Activated CD4-positive, alpha-beta T cell treated with anti-CD3 and anti-CD28 coated beads, Interleukin-2, amount 50 U/mL, for 24 hours (primary cell): ENCODE data around the gene GRID2IP.
"Not testable (repeated sequence)": the region's sequence is repeated elsewhere in the genome, so short reads cannot be mapped to it uniquely, and the experiment has no call there.

Experiments used
- DNase-seq, 2 donors: peaks; one replicate each; pipeline ENCODE4 v3.0.0-alpha.2; 2020; ENCODE audit warnings: low read depth in 1 of 2, low spot score in 1 of 2

The GRID2IP gene

GRCh38 chr7:6551016-6551511, at the start of gene GRID2IP:
Gene GRID2IP, minus strand, starts transcription at chr7:6551461. Its CDS starts 25 bp downstream, at chr7:6551436.
- no peak for DNase-seq

DNA sequence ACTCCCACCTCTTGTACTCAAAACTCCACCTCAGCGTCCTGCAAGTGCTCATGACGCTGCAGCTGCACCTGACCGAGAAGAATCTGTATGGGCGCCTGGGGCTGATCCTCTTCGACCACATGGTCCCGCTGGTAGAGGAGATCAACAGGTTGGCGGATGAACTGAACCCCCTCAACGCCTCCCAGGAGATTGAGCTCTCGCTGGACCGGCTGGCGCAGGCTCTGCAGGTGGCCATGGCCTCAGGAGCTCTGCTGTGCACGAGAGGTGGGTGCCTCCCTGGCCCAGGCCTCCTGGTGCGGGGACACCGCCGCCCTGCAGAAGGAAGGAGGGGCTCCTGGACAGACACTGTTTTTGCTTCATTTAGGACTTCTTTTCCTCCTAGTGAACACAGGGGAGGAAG, 48.8 kb upstream of the GRID2IP start:
- DNase-seq, result no peak

DNA sequence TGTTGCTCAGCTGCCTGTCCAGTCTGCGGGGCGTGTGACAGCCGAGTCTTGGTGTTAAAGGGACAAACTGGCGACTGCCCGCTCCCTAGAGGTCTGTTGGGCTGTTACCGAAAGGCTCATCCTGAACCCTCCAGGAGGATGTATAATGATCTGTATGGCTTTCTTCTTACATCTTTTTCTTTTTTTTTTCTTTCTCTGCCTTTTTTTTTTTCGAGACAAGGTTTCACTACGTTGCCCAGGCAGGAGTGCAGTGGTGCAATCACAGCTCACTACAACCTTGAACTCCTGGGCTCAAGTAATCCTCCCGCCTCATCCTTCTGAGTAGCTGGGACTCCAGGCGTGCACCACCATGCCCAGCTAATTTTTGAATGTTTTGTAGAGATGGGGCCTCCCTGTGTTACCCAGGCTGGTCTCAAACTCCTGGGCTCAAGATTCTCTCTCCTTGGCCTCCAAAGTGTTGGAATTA, 39.4 kb upstream of the GRID2IP start:
- no peak for DNase-seq

DNA sequence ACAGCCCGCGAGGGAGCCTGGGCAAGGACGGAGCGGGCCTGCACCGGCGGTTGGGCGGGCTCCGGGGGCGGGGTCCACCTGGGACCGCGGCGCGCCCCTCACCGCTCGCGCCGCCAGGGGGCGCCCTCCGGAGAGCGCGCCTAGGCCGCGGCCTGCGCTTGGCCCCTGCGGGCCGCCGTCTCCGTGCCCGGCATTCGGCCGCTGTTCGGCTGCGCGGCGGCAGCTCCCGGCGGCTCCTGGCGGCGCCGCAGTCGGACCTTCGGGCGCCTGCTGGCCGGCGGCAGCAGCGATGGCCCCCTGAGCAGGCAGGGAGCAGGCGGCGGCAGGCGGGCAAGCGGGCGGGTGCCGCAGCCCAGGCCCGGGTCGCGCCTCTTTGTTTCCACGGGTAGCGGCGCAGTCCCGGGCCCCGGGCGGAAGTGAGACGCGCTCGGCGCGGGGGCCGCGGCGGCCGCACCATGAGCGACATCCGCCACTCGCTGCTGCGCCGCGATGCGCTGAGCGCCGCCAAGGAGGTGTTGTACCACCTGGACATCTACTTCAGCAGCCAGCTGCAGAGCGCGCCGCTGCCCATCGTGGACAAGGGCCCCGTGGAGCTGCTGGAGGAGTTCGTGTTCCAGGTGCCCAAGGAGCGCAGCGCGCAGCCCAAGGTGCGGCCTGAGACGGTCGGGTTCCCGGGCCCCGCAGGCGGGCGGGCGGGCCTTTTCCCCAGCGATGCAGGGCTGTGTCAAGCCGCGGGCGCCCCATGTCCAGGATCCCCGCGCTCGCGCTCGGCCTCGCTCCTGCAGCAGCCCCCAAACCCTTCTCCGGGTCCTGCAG, 38.8 kb upstream of the GRID2IP start, which contains the start of gene INTS15:
INTS15 (plus strand) TSS at position 193 of the 816 bp plus-strand sequence; CDS start at position 456, 263 bp downstream.
- peak; percentile 69 to 75 for DNase-seq

GRCh38 chr7:6589151-6589828, 38.0 kb upstream of the GRID2IP start:
- no peak for DNase-seq

GRCh38 chr7:6588566-6588965, 37.3 kb upstream of the GRID2IP start:
- no peak for DNase-seq

DNA sequence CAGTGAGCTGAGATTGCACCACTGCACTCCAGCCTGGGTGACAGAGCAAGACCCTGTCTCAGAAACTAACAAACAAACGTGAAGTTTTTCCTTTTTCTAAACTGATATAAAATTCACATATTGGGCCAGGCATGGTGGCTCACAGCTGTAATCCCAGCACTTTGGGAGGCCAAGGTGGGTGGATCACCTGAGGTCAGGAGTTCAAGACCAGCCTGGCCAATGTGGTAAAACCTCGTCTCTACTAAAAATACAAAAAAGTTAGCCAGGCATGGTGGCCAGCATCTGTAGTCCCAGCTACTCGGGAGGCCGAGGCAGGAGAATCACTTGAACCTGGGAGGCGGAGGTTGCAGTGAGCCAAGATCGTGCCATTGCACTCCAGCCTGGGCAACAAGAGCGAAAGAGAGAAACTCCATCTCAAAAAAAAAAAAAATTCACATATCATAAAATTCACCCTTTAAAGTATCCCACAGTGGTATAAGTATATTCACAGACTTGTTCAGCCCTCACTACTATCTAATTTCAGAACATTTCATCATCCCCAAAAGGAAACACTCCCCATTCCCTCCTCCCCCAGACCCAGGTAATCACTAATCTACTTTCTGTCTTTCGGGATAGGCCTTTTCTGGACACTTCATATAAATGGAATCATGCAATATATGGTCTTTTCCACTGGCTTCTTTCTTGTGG, 34.6 kb upstream of the GRID2IP start:
- DNase-seq, result not testable (repeated sequence)

- DNase-seq, result no peak
Measured at GRCh38 chr7:6579446-6579845, 28.2 kb upstream of the GRID2IP start.

- no peak for DNase-seq
Measured at GRCh38 chr7:6578114-6579084, 27.1 kb upstream of the GRID2IP start.

- DNase-seq, result peak; percentile 70 to 82
Measured at GRCh38 chr7:6577369-6578113, 26.3 kb upstream of the GRID2IP start, which contains the start of gene ZDHHC4. Gene ZDHHC4, plus strand, starts transcription at chr7:6577454. Its CDS starts 3,108 bp downstream, at chr7:6580562.

GRCh38 chr7:6576867-6577368, 25.7 kb upstream of the GRID2IP start:
- DNase-seq, result not testable (repeated sequence)

DNA sequence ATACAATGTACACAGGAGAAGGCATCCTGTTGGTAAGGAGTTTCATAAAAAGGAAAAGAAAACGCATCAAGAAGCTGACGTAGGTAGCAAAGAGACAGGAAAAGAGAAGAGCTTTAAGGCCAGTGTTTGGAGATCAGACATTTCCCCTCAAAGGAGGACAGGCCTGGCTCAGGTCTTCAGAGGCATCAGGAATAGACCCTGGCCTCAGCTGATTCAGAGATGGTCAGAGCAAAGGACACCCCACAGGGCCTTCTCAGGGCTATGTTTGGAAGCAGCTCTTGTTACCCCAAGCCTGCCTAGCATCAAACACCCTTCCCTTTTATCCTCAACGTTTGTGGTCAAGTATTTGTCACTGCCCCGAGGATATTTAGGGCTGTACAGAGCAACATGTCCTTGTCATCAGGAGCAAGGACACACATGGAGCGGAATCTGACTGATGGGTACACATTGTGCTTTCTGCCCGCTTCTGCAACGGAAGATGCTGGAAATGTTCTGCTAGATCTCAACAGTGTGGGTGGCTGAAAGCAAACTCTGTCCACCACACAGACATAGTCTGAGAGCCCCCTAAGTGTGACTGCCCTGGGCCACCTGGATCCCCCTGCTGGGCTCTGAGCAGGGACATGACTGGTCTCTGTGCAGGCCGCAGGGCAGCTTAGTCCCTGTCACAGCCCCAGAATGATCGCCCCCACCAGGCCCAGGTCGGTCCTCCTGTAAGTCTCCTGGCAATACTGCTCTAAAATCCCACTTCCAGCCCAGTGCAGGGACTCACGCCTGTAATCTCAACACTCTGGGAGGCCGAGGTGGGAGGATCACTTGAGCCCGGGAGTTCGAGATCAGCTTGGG, 25.0 kb upstream of the GRID2IP start:
- no peak for DNase-seq

DNA sequence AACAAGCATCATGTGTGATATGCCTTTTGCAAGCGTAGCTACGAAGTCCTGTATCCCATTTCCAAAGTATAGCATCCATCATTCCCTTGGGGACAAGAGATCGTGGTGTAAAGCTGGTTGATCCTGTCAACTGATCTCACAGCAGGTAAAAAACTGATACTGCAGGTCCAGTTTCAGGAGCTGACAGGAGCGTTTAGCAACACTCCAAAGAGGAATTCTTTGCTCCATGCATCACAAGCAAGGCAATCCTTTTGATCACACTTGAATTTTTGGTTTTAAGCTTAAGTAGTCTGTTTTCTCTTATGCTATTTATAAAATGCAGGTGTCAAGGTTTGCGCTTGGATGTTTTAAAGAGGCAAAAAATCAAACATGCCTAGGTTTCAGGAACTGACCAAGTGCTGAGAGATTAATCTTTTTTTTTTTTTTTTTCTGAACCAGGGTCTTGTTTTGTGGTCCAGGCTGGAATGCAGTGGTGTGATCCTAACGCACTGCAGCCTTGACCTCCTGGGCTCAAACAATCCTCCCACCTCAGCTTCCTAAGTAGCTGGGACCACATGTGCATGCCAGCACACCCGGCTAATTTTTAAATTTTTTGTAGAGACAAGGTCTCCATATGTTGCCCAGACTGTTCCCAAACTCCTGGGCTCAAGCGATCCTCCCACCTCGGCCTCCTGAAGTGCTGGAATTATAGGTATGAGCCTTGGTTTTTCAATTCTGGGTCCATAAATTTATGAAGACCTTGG, 24.2 kb upstream of the GRID2IP start:
- DNase-seq, result no peak

DNA sequence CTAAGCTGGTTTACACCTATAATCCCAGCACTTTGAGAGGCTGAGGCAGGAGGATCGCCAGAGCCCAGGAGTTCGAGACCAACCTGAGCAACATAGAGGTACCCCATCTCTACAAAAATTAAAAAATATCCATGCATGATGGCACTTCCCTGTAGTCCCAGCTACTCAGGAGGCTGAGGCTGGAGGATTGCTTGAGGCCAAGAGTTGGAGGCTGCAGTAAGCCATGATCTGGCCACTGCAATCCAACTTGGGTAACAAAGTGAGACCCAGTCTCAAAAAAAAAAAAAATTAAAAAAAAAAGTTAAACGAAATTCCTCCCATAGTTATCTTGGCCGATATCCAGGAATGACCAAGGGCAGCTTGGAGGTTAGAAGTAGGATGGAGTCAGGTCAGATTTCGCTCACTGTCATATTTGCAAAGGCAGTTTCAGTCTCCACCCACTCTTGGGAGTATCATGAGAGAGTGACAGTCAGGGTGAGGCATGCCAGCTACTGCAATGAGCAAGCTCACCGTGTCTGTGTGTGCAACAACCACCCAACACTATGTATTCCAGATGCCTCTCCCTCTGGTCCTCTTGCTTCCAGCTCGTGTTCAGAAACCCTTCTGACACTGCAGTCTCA, 20.0 kb upstream of the GRID2IP start:
- no peak for DNase-seq

DNA sequence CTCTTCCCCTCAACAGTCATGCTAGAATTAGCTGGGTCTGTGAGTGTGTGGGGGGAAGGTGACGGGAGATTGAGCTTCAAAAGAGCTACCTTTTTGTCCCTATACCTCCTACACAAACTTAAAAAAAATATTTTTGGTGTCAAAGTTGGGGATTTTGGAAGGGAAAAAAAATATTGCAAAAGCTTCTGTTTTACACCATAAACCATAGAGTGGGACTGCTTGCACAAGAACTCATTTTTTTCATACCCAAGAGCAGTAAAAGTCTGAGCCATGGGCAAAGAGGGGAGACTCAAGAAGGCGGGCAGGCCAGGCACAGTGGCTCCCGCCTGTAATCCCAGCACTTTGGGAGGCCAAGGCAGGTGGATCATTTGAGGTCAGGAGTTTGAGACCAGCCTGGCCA, 16.6 kb upstream of the GRID2IP start:
- DNase-seq, result no peak

DNA sequence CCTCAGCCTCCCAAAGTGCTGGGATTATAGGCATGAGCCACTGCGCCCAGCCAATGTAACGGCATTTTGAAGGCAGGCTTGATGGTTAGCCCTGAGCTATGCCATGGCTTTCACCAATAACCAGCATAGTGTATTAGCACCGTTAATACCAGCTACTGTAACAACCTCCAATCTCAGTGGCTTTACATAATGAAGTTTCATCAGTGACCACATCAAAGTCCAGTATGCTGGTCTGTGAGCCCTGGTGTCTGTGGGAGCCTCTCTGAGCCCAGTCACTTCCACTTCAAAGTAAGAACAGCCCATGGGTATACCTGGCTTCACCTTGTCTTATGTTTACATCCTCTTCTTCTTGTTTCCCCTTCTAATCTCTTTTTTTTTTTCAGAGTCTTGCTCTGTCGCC, 14.4 kb upstream of the GRID2IP start:
- DNase-seq, result no peak
